ENCODE measurements around the gene SCGN.

- TF ChIP-seq EZH2 (IDR thresholded peaks at IDR 0.05) (no peak), POLR2AphosphoS5 (IDR thresholded peaks at IDR 0.05; ENCODE audit: borderline replicate concordance, low read depth, low read length) (no peak), FOXP2 (optimal IDR thresholded peaks at IDR 0.05; ENCODE audit: control extremely low read depth, extremely low read length, insufficient read depth) (no peak)
These were observed 22.8 kb upstream of the SCGN start for GRCh38 chr6:25629198-25629576.
